WTC11 (cell line): Measurements from ENCODE around the gene CEACAM8. TPM values are rescaled to one million over a fixed set of nuclear protein-coding genes. Genes with fewer than 3 reads are reported as not detected.
"Not testable (repeated sequence)": the region's sequence is repeated elsewhere in the genome, so short reads cannot be mapped to it uniquely, and the experiment has no call there.

ENCODE experiments used
- ATAC-seq: fragments of 200-7000 bp; cut with Tn5 transposase; 2 replicates; pipeline ENCODE4 v1.10.0; 2021; ENCODE audit warnings: mild to moderate bottlenecking, moderate library complexity
- CTCF ChIA-PET: fragments of 300-600 bp; sonication (Branson Sonifier 250); formaldehyde crosslinking; loops from one replicate; lab custom pipeline; 2021; ENCODE audit warnings: antibody characterized with exemption; lab: Charles Lee
- POLR2A ChIA-PET: fragments of 350-600 bp; sonication (Branson Sonifier 250); formaldehyde crosslinking; loops from one replicate; lab custom pipeline; 2021; ENCODE audit warnings: antibody characterized with exemption; lab: Charles Lee
- DNase-seq: peaks from one replicate; pipeline ENCODE4 v3.0.0; 2021; ENCODE audit warnings: low spot score
- H3K27ac Mint-ChIP-seq: 2 replicates; pipeline ENCODE4 v1.8.0; 2021; ENCODE audit warnings: mixed read lengths
- H3K27me3 Mint-ChIP-seq: 2 replicates; pipeline ENCODE4 v1.8.0; 2021; ENCODE audit warnings: low read depth, mild to moderate bottlenecking, moderate library complexity, mixed read lengths
- H3K36me3 Mint-ChIP-seq: 2 replicates; pipeline ENCODE4 v1.8.0; 2021; ENCODE audit warnings: mixed read lengths
- H3K4me1 Mint-ChIP-seq: 2 replicates; pipeline ENCODE4 v1.8.0; 2022; ENCODE audit warnings: mixed read lengths
- H3K4me3 Mint-ChIP-seq: 2 replicates; pipeline ENCODE4 v1.8.0; 2021; ENCODE audit warnings: mild to moderate bottlenecking, moderate library complexity, mixed read lengths
- H3K9me3 Mint-ChIP-seq: 2 replicates; pipeline ENCODE4 v1.8.0; 2021; ENCODE audit warnings: mixed read lengths
- CTCF ChIP-seq: fragments of 200-600 bp; IDR thresholded peaks from 2 replicates; pipeline ENCODE4 v1.8.0; 2022; ENCODE audit warnings: antibody characterized with exemption
- ELF4 ChIP-seq: sonication (generic); formaldehyde crosslinking; IDR thresholded peaks from 2 replicates; pipeline ENCODE4 v1.8.1; 2022; ENCODE audit warnings: low read depth, mild to moderate bottlenecking, moderate library complexity, missing genetic modification reagents
- ESRRA ChIP-seq: sonication (generic); formaldehyde crosslinking; IDR thresholded peaks from 2 replicates; pipeline ENCODE4 v1.8.1; 2022; ENCODE audit warnings: mild to moderate bottlenecking, missing genetic modification reagents, borderline replicate concordance
- GABPB1 ChIP-seq: sonication (generic); formaldehyde crosslinking; IDR thresholded peaks from 2 replicates; pipeline ENCODE4 v1.8.1; 2023; ENCODE audit warnings: mild to moderate bottlenecking, missing genetic modification reagents
- IRF2 ChIP-seq: sonication (generic); formaldehyde crosslinking; IDR thresholded peaks from 2 replicates; pipeline ENCODE4 v1.8.0; 2022; ENCODE audit warnings: low read depth, missing genetic modification reagents, borderline replicate concordance
- JAZF1 ChIP-seq: fragments of 250-450 bp; sonication (Bioruptor Pico); IDR thresholded peaks from 2 replicates; pipeline ENCODE4 v1.9.0; 2021; ENCODE audit warnings: moderate library complexity, mild to moderate bottlenecking, inconsistent platforms
- NR1H2 ChIP-seq: sonication (generic); formaldehyde crosslinking; IDR thresholded peaks from 2 replicates; pipeline ENCODE4 v1.9.0; 2021; ENCODE audit warnings: mild to moderate bottlenecking, moderate library complexity, missing genetic modification reagents
- RELA ChIP-seq: sonication (generic); formaldehyde crosslinking; IDR thresholded peaks from 2 replicates; pipeline ENCODE4 v1.8.1; 2022; ENCODE audit warnings: missing genetic modification reagents, mild to moderate bottlenecking, borderline replicate concordance
- RORB ChIP-seq: fragments of 250-450 bp; sonication (Bioruptor Pico); IDR thresholded peaks from 2 replicates; pipeline ENCODE4 v1.9.0; 2021; ENCODE audit warnings: mild to moderate bottlenecking
- TCF7 ChIP-seq: sonication (generic); formaldehyde crosslinking; IDR thresholded peaks from 2 replicates; pipeline ENCODE4 v1.8.0; 2022; ENCODE audit warnings: mild to moderate bottlenecking, low read depth, missing genetic modification reagents, moderate library complexity
- TEAD4 ChIP-seq: sonication (generic); formaldehyde crosslinking; IDR thresholded peaks from 2 replicates; pipeline ENCODE4 v1.8.0; 2022; ENCODE audit warnings: mild to moderate bottlenecking, missing genetic modification reagents
- ZNF263 ChIP-seq: sonication (generic); formaldehyde crosslinking; IDR thresholded peaks from 2 replicates; pipeline ENCODE4 v1.8.1; 2022; ENCODE audit warnings: low read depth, mild to moderate bottlenecking, moderate library complexity, missing genetic modification reagents
- total RNA-seq: library from RNA; stranded (reverse); gene quantifications from 3 replicates; pipeline ENCODE4 v1.2.3, GENCODE V29; 2021
- TF ChIP-seq, protein P1 (sequence below): sonication (generic); formaldehyde crosslinking; IDR thresholded peaks from 2 replicates; pipeline ENCODE4 v1.8.1; 2022; ENCODE audit warnings: low read depth, mild to moderate bottlenecking, moderate library complexity, missing genetic modification reagents, borderline replicate concordance
- TF ChIP-seq, protein P2 (sequence below): fragments of 250-450 bp; sonication (Bioruptor Pico); conservative IDR thresholded peaks from 2 replicates; pipeline ENCODE4 v1.9.0; 2021; ENCODE audit warnings: mild to moderate bottlenecking
- TF ChIP-seq, protein P3 (sequence below): sonication (generic); formaldehyde crosslinking; IDR thresholded peaks from 2 replicates; pipeline ENCODE4 v1.8.1; 2023; ENCODE audit warnings: mild to moderate bottlenecking, missing genetic modification reagents, borderline replicate concordance
- TF ChIP-seq, protein P4 (sequence below): fragments of 250-450 bp; sonication (Bioruptor Pico); IDR thresholded peaks from 2 replicates; pipeline ENCODE4 v1.9.0; 2021; ENCODE audit warnings: mild to moderate bottlenecking
- TF ChIP-seq, protein P5 (sequence below): sonication (generic); formaldehyde crosslinking; IDR thresholded peaks from 2 replicates; pipeline ENCODE4 v1.8.1; 2022; ENCODE audit warnings: mild to moderate bottlenecking, missing genetic modification reagents, moderate library complexity, borderline replicate concordance

CEACAM8 gene
- total RNA-seq, 1 experiment from 2014 or later, result not detected

GRCh38 chr19:42549067-42549466 lies 45.7 kb downstream of the CEACAM8 start:
- peaks cover 36% of the 10 kb centered on the region for H3K9me3 Mint-ChIP-seq
- H3K27me3 Mint-ChIP-seq, result peaks cover 32% of the 10 kb centered on the region
- CTCF ChIA-PET, result interaction anchor here (1.1 to 1.4 kb wide), 2 partner anchors 87 to 111 kb away, joined by 3 to 4 read pairs; no protein-coding TSS in a partner anchor
- ATAC-seq, POLR2A ChIA-PET, H3K4me1 Mint-ChIP-seq, DNase-seq, H3K4me3 Mint-ChIP-seq, H3K27ac Mint-ChIP-seq: not testable (repeated sequence)
- peaks cover 23% of the 10 kb centered on the region for H3K36me3 Mint-ChIP-seq

GRCh38 chr19:42548552-42548951 lies 46.2 kb downstream of the CEACAM8 start:
- Mint-ChIP-seq H3K4me3 (no peak overlapping the region), H3K27me3 (peaks cover 32% of the 10 kb centered on the region), H3K4me1 (peaks cover 7% of the 10 kb centered on the region), H3K27ac (no peak overlapping the region), H3K9me3 (peaks cover 36% of the 10 kb centered on the region), H3K36me3 (peaks cover 23% of the 10 kb centered on the region)
- ChIA-PET POLR2A (no interaction called here), CTCF (interaction anchor here (1.1 to 1.4 kb wide), 2 partner anchors 87 to 110 kb away, joined by 3 to 4 read pairs; no protein-coding TSS in a partner anchor)
- DNase-seq, result no peak
- TF ChIP-seq ELF4 (no peak), ESRRA (no peak), TCF7 (CRISPR knock-in tag) (no peak), IRF2 (CRISPR knock-in tag) (no peak), RELA (CRISPR knock-in tag) (no peak), RORB (CRISPR knock-in tag) (no peak), TEAD4 (CRISPR knock-in tag) (no peak), ZNF263 (CRISPR knock-in tag) (no peak), GABPB1 (CRISPR knock-in tag) (no peak), JAZF1 (CRISPR knock-in tag) (no peak), NR1H2 (no peak), CTCF (no peak)
- TF ChIP-seq, protein P1, sequence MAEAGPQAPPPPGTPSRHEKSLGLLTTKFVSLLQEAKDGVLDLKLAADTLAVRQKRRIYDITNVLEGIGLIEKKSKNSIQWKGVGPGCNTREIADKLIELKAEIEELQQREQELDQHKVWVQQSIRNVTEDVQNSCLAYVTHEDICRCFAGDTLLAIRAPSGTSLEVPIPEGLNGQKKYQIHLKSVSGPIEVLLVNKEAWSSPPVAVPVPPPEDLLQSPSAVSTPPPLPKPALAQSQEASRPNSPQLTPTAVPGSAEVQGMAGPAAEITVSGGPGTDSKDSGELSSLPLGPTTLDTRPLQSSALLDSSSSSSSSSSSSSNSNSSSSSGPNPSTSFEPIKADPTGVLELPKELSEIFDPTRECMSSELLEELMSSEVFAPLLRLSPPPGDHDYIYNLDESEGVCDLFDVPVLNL (CRISPR knock-in tag), result no peak
- TF ChIP-seq, protein P2, sequence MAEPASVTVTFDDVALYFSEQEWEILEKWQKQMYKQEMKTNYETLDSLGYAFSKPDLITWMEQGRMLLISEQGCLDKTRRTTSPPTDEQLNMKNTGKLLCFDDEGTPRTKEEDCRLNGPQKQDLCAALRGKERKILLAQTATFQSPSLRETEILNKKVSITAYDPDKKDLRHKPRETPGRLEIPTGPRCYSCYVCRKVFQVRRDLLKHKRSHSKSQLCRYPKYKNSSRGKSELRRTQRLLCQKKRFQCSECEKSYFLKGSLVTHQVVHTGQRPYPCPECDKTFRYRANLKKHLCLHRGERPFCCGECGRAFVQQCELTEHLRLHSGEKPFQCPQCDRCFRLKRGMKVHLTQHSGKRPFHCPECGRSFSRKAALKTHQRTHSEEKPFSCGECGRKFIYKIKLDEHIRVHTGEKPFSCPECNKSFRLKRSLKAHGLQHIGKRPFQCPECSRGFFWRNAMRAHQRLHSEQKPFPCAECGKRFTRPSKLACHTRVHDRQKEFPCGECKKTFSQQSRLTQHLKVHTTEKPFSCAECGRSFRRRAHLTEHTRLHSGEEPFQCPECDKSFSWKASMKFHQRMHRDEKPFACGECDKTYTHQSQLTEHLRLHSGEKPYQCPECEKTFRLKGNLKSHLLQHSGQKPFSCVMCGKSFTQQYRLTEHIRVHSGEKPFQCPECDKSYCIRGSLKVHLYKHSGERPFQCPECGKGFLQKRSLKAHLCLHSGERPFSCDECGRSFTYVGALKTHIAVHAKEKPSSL, result no peak
- TF ChIP-seq, protein P3, sequence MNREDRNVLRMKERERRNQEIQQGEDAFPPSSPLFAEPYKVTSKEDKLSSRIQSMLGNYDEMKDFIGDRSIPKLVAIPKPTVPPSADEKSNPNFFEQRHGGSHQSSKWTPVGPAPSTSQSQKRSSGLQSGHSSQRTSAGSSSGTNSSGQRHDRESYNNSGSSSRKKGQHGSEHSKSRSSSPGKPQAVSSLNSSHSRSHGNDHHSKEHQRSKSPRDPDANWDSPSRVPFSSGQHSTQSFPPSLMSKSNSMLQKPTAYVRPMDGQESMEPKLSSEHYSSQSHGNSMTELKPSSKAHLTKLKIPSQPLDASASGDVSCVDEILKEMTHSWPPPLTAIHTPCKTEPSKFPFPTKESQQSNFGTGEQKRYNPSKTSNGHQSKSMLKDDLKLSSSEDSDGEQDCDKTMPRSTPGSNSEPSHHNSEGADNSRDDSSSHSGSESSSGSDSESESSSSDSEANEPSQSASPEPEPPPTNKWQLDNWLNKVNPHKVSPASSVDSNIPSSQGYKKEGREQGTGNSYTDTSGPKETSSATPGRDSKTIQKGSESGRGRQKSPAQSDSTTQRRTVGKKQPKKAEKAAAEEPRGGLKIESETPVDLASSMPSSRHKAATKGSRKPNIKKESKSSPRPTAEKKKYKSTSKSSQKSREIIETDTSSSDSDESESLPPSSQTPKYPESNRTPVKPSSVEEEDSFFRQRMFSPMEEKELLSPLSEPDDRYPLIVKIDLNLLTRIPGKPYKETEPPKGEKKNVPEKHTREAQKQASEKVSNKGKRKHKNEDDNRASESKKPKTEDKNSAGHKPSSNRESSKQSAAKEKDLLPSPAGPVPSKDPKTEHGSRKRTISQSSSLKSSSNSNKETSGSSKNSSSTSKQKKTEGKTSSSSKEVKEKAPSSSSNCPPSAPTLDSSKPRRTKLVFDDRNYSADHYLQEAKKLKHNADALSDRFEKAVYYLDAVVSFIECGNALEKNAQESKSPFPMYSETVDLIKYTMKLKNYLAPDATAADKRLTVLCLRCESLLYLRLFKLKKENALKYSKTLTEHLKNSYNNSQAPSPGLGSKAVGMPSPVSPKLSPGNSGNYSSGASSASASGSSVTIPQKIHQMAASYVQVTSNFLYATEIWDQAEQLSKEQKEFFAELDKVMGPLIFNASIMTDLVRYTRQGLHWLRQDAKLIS (CRISPR knock-in tag), result no peak
- TF ChIP-seq, protein P4, sequence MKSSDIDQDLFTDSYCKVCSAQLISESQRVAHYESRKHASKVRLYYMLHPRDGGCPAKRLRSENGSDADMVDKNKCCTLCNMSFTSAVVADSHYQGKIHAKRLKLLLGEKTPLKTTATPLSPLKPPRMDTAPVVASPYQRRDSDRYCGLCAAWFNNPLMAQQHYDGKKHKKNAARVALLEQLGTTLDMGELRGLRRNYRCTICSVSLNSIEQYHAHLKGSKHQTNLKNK (CRISPR knock-in tag), result no peak
- TF ChIP-seq, protein P5, sequence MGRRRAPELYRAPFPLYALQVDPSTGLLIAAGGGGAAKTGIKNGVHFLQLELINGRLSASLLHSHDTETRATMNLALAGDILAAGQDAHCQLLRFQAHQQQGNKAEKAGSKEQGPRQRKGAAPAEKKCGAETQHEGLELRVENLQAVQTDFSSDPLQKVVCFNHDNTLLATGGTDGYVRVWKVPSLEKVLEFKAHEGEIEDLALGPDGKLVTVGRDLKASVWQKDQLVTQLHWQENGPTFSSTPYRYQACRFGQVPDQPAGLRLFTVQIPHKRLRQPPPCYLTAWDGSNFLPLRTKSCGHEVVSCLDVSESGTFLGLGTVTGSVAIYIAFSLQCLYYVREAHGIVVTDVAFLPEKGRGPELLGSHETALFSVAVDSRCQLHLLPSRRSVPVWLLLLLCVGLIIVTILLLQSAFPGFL (CRISPR knock-in tag), result no peak
- no peak for ATAC-seq
